ENCODE measurements around the gene CCDC150. TPM values are rescaled to one million over a fixed set of nuclear protein-coding genes. Genes with fewer than 3 reads are reported as not detected.

The CCDC150 gene
- total RNA-seq, 1 experiment from 2014 or later = 29.2 TPM

- Histone ChIP-seq H3K4me3 (replicated peaks in 1 of 2; ENCODE audit: low read depth in 1 of 2, low read length in 2 of 2) (peak overlapping the region in 1 of 2 experiments; percentile 8; a peak in 1 of 4 replicates), H3K9ac (ENCODE audit: low read length) (no peak overlapping the region), H3K27me3 (ENCODE audit: insufficient read depth, low read length) (no peaks in the 10 kb centered on the region), H2AFZ (ENCODE audit: low read depth, low read length, poor library complexity, severe bottlenecking) (peak overlapping the region; percentile 6), H3K27ac (ENCODE audit: low read depth, low read length) (peak overlapping the region; percentile 16; the same call in 1 of the 2 replicates), H3K4me1 (ENCODE audit: control insufficient read depth in 1 of 2, insufficient read depth in 2 of 2, low read length in 2 of 2) (peaks cover 13 to 22% of the 10 kb centered on the region in 2 experiments), H3K9me2 (ENCODE audit: insufficient read depth) (no peaks in the 10 kb centered on the region), H3K4me2 (ENCODE audit: low read length) (peak overlapping the region; percentile 54), H4K20me1 (ENCODE audit: insufficient read depth) (no peaks in the 10 kb centered on the region), H3K79me2 (ENCODE audit: insufficient read depth, low read length) (no peaks in the 10 kb centered on the region), H3K36me3 (ENCODE audit: control insufficient read depth in 1 of 2, insufficient read depth in 2 of 2, low read length in 2 of 2) (no peaks in the 10 kb centered on the region; a peak in 1 of 4 replicates), H3K9me3 (ENCODE audit: control insufficient read depth in 1 of 2, insufficient read depth in 1 of 2, low read depth in 1 of 2, low read length in 2 of 2) (no peaks in the 10 kb centered on the region)
- TSS peak; percentile 81 for BruUV-seq (replicated peaks)
- POLR2A ChIA-PET = interaction anchor here (0.7 to 1.4 kb wide), 2 partner anchors 23 to 1328 kb away, joined by 3 read pairs; no protein-coding TSS in a partner anchor
- intact Hi-C loops (cut with micrococcal nuclease) = no loop called here
- ATAC-seq (peak; percentile 97), DNase-seq (ENCODE audit: low read depth, low spot score) (peak; percentile 82)
- TF ChIP-seq YY1 (IDR thresholded peaks at IDR 0.05; ENCODE audit: extremely low read depth, insufficient replicate concordance, low read depth, low read length) = peak; percentile 17
- no peak for TF ChIP-seq REST (IDR thresholded peaks at IDR 0.05; ENCODE audit: low read depth)
- TF ChIP-seq ZFX (IDR thresholded peaks at IDR 0.05) = no peak
- peak; percentile 94 for TF ChIP-seq CEBPB (IDR thresholded peaks at IDR 0.05; ENCODE audit: low read depth)
- TF ChIP-seq EZH2 (IDR thresholded peaks at IDR 0.05) = no peak
- peak; percentile 93 for TF ChIP-seq JUND (IDR thresholded peaks at IDR 0.05)
- TF ChIP-seq POLR2AphosphoS5 (IDR thresholded peaks at IDR 0.05; ENCODE audit: low read depth, low read length) = peak; percentile 50; the same call in 1 of the 2 replicates
- TF ChIP-seq SIN3A (IDR thresholded peaks at IDR 0.05; ENCODE audit: low read depth) = no peak
- TF ChIP-seq POLR2A (IDR thresholded peaks at IDR 0.05; ENCODE audit: borderline replicate concordance, extremely low read depth, insufficient read depth, insufficient read length) = no peak
- TF ChIP-seq, protein P1, sequence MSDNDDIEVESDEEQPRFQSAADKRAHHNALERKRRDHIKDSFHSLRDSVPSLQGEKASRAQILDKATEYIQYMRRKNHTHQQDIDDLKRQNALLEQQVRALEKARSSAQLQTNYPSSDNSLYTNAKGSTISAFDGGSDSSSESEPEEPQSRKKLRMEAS (IDR thresholded peaks at IDR 0.05) = peak; percentile 43; the same call in 1 of the 2 replicates
- peak; percentile 90 for TF ChIP-seq FOSL1 (IDR thresholded peaks at IDR 0.05; ENCODE audit: low read depth)
- peak; percentile 66 for TF ChIP-seq SP1 (IDR thresholded peaks at IDR 0.05; ENCODE audit: low read depth)
- TF ChIP-seq ZBTB33 (IDR thresholded peaks at IDR 0.05; ENCODE audit: extremely low read depth, insufficient replicate concordance, low read length) = no peak
- TF ChIP-seq, protein P2, sequence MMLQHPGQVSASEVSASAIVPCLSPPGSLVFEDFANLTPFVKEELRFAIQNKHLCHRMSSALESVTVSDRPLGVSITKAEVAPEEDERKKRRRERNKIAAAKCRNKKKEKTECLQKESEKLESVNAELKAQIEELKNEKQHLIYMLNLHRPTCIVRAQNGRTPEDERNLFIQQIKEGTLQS (IDR thresholded peaks at IDR 0.05) = peak; percentile 72
- TF ChIP-seq, protein P3, sequence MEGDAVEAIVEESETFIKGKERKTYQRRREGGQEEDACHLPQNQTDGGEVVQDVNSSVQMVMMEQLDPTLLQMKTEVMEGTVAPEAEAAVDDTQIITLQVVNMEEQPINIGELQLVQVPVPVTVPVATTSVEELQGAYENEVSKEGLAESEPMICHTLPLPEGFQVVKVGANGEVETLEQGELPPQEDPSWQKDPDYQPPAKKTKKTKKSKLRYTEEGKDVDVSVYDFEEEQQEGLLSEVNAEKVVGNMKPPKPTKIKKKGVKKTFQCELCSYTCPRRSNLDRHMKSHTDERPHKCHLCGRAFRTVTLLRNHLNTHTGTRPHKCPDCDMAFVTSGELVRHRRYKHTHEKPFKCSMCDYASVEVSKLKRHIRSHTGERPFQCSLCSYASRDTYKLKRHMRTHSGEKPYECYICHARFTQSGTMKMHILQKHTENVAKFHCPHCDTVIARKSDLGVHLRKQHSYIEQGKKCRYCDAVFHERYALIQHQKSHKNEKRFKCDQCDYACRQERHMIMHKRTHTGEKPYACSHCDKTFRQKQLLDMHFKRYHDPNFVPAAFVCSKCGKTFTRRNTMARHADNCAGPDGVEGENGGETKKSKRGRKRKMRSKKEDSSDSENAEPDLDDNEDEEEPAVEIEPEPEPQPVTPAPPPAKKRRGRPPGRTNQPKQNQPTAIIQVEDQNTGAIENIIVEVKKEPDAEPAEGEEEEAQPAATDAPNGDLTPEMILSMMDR (IDR thresholded peaks at IDR 0.05 in 2 of 3, conservative IDR thresholded peaks at IDR 0.05 in 1 of 3; ENCODE audit: borderline replicate concordance in 1 of 3, insufficient read depth in 1 of 3, low read depth in 2 of 3, low read length in 2 of 3) = no peak
- TF ChIP-seq CBX3 (IDR thresholded peaks at IDR 0.05; ENCODE audit: low read depth) = peak; percentile 95
- RAD21 ChIA-PET (ENCODE audit: low non-redundant PET in 1 of 2, low total read pairs in 2 of 2, uncharacterized antibody in 2 of 2, unreplicated experiment in 2 of 2) = no interaction called here
- CTCF ChIA-PET = interaction anchor here (2.1 kb wide), 1 partner anchor 54 kb away, joined by 7 read pairs; no protein-coding TSS in a partner anchor
Observed at GRCh38 chr2:196696423-196697079, 57.0 kb downstream of the CCDC150 start.
